SK-N-SH treated with all-trans-retinoic acid at 6 μM for 48 hours (cell line): ENCODE measurements around the gene DLG1.

Source experiments
- CREB5 ChIP-seq: fragments of 250-450 bp; sonication (Bioruptor Pico); IDR thresholded peaks from 2 replicates; pipeline ENCODE4 v1.5.1; 2020; ENCODE audit warnings: low read depth, mild to moderate bottlenecking, moderate library complexity
- CSDC2 ChIP-seq: fragments of 250-450 bp; sonication (Bioruptor Pico); IDR thresholded peaks from 2 replicates; pipeline ENCODE4 v1.5.0; 2020; ENCODE audit warnings: mild to moderate bottlenecking, moderate library complexity
- CSRNP3 ChIP-seq: fragments of 250-450 bp; sonication (Bioruptor Pico); IDR thresholded peaks from 2 replicates; pipeline ENCODE4 v1.5.1; 2021; ENCODE audit warnings: mild to moderate bottlenecking, moderate library complexity
- ESRRG ChIP-seq: fragments of 250-450 bp; sonication (Bioruptor Pico); IDR thresholded peaks from 2 replicates; pipeline ENCODE4 v1.6.1; 2021; ENCODE audit warnings: mild to moderate bottlenecking
- ISL1 ChIP-seq: fragments of 250-450 bp; sonication (Bioruptor Pico); IDR thresholded peaks from 2 replicates; pipeline ENCODE4 v2.1.2; 2022; ENCODE audit warnings: mild to moderate bottlenecking, moderate library complexity
- PATZ1 ChIP-seq: fragments of 250-450 bp; sonication (Bioruptor Pico); IDR thresholded peaks from 2 replicates; pipeline ENCODE4 v1.8.0; 2020; ENCODE audit warnings: mild to moderate bottlenecking, moderate library complexity, borderline replicate concordance
- POU6F1 ChIP-seq: fragments of 250-450 bp; sonication (Bioruptor Pico); IDR thresholded peaks from 2 replicates; pipeline ENCODE4 v1.8.0; 2021; ENCODE audit warnings: low read depth, mild to moderate bottlenecking, moderate library complexity, borderline replicate concordance
- TSHZ2 ChIP-seq: fragments of 250-450 bp; sonication (Bioruptor Pico); IDR thresholded peaks from 2 replicates; pipeline ENCODE4 v1.5.0; 2020; ENCODE audit warnings: mild to moderate bottlenecking, moderate library complexity

- no peak for TF ChIP-seq ISL1 (CRISPR knock-in tag)
- TF ChIP-seq CREB5 (CRISPR knock-in tag): no peak
- TF ChIP-seq CSDC2: no peak
- TF ChIP-seq POU6F1 (CRISPR knock-in tag): no peak
- no peak for TF ChIP-seq TSHZ2
- TF ChIP-seq PATZ1 (CRISPR knock-in tag): no peak
- no peak for TF ChIP-seq ESRRG
- no peak for TF ChIP-seq CSRNP3 (CRISPR knock-in tag)
Observed at GRCh38 chr3:197343656-197344408, 45.4 kb upstream of the DLG1 start.
